WTC11 (cell line): ENCODE data around the gene FBN2.

Experiments
- E2F4 ChIP-seq: sonication (generic); formaldehyde crosslinking; IDR thresholded peaks from 2 replicates; pipeline ENCODE4 v1.8.1; 2022; ENCODE audit warnings: low read depth, mild to moderate bottlenecking, moderate library complexity, missing genetic modification reagents, borderline replicate concordance
- FOXP1 ChIP-seq: sonication (generic); formaldehyde crosslinking; IDR thresholded peaks from 2 replicates; pipeline ENCODE4 v1.8.0; 2022; ENCODE audit warnings: missing genetic modification reagents, mild to moderate bottlenecking, moderate library complexity, borderline replicate concordance
- JUN ChIP-seq: sonication (generic); formaldehyde crosslinking; IDR thresholded peaks from 2 replicates; pipeline ENCODE4 v1.8.0; 2023; ENCODE audit warnings: mild to moderate bottlenecking, missing genetic modification reagents
- ZNF138 ChIP-seq: sonication (generic); formaldehyde crosslinking; conservative IDR thresholded peaks from 2 replicates; pipeline ENCODE4 v1.8.1; 2022; ENCODE audit warnings: mild to moderate bottlenecking, moderate library complexity, missing genetic modification reagents
- ZNF423 ChIP-seq: fragments of 250-450 bp; sonication (Bioruptor Pico); IDR thresholded peaks from 2 replicates; pipeline ENCODE4 v2.1.2; 2022; ENCODE audit warnings: mild to moderate bottlenecking, moderate library complexity
- TF ChIP-seq, protein P1 (sequence below): fragments of 200-600 bp; IDR thresholded peaks from 2 replicates; pipeline ENCODE4 v1.8.0; 2022; ENCODE audit warnings: antibody characterized with exemption
- TF ChIP-seq, protein P2 (sequence below): sonication (generic); formaldehyde crosslinking; IDR thresholded peaks from 2 replicates; pipeline ENCODE4 v1.8.0; 2022; ENCODE audit warnings: mild to moderate bottlenecking, missing genetic modification reagents
- TF ChIP-seq, protein P3 (sequence below): sonication (generic); formaldehyde crosslinking; conservative IDR thresholded peaks from 2 replicates; pipeline ENCODE4 v1.8.1; 2023; ENCODE audit warnings: mild to moderate bottlenecking, low read depth, missing genetic modification reagents, moderate library complexity
- TF ChIP-seq, protein P4 (sequence below): sonication (generic); formaldehyde crosslinking; IDR thresholded peaks from 2 replicates; pipeline ENCODE4 v1.8.1; 2022; ENCODE audit warnings: low read depth, missing genetic modification reagents, borderline replicate concordance

- TF ChIP-seq ZNF423 (CRISPR knock-in tag) (no peak), ZNF138 (CRISPR knock-in tag) (no peak), FOXP1 (CRISPR knock-in tag) (no peak), E2F4 (CRISPR knock-in tag) (no peak), JUN (CRISPR knock-in tag) (no peak)
- TF ChIP-seq, protein P1, sequence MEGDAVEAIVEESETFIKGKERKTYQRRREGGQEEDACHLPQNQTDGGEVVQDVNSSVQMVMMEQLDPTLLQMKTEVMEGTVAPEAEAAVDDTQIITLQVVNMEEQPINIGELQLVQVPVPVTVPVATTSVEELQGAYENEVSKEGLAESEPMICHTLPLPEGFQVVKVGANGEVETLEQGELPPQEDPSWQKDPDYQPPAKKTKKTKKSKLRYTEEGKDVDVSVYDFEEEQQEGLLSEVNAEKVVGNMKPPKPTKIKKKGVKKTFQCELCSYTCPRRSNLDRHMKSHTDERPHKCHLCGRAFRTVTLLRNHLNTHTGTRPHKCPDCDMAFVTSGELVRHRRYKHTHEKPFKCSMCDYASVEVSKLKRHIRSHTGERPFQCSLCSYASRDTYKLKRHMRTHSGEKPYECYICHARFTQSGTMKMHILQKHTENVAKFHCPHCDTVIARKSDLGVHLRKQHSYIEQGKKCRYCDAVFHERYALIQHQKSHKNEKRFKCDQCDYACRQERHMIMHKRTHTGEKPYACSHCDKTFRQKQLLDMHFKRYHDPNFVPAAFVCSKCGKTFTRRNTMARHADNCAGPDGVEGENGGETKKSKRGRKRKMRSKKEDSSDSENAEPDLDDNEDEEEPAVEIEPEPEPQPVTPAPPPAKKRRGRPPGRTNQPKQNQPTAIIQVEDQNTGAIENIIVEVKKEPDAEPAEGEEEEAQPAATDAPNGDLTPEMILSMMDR, result no peak
- TF ChIP-seq, protein P2, sequence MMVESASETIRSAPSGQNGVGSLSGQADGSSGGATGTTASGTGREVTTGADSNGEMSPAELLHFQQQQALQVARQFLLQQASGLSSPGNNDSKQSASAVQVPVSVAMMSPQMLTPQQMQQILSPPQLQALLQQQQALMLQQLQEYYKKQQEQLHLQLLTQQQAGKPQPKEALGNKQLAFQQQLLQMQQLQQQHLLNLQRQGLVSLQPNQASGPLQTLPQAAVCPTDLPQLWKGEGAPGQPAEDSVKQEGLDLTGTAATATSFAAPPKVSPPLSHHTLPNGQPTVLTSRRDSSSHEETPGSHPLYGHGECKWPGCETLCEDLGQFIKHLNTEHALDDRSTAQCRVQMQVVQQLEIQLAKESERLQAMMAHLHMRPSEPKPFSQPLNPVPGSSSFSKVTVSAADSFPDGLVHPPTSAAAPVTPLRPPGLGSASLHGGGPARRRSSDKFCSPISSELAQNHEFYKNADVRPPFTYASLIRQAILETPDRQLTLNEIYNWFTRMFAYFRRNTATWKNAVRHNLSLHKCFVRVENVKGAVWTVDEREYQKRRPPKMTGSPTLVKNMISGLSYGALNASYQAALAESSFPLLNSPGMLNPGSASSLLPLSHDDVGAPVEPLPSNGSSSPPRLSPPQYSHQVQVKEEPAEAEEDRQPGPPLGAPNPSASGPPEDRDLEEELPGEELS, result no peak
- TF ChIP-seq, protein P3, sequence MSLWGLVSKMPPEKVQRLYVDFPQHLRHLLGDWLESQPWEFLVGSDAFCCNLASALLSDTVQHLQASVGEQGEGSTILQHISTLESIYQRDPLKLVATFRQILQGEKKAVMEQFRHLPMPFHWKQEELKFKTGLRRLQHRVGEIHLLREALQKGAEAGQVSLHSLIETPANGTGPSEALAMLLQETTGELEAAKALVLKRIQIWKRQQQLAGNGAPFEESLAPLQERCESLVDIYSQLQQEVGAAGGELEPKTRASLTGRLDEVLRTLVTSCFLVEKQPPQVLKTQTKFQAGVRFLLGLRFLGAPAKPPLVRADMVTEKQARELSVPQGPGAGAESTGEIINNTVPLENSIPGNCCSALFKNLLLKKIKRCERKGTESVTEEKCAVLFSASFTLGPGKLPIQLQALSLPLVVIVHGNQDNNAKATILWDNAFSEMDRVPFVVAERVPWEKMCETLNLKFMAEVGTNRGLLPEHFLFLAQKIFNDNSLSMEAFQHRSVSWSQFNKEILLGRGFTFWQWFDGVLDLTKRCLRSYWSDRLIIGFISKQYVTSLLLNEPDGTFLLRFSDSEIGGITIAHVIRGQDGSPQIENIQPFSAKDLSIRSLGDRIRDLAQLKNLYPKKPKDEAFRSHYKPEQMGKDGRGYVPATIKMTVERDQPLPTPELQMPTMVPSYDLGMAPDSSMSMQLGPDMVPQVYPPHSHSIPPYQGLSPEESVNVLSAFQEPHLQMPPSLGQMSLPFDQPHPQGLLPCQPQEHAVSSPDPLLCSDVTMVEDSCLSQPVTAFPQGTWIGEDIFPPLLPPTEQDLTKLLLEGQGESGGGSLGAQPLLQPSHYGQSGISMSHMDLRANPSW (CRISPR knock-in tag), result no peak
- TF ChIP-seq, protein P4, sequence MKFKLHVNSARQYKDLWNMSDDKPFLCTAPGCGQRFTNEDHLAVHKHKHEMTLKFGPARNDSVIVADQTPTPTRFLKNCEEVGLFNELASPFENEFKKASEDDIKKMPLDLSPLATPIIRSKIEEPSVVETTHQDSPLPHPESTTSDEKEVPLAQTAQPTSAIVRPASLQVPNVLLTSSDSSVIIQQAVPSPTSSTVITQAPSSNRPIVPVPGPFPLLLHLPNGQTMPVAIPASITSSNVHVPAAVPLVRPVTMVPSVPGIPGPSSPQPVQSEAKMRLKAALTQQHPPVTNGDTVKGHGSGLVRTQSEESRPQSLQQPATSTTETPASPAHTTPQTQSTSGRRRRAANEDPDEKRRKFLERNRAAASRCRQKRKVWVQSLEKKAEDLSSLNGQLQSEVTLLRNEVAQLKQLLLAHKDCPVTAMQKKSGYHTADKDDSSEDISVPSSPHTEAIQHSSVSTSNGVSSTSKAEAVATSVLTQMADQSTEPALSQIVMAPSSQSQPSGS, result no peak
Observed at GRCh38 chr5:128403333-128403732, 134.7 kb downstream of the FBN2 start.
